Brain microvascular endothelial cell (primary cell): ENCODE measurements around the gene CTSL.

Source experiments
- DNase-seq: peaks from one replicate; pipeline ENCODE4 v3.0.0-alpha.2; 2020
- H3K27ac ChIP-seq: fragments of 250-450 bp; sonication (Bioruptor Pico); 2 replicates; pipeline ENCODE4 v1.5.1; 2020; ENCODE audit warnings: mild to moderate bottlenecking, moderate library complexity
- H3K27me3 ChIP-seq: fragments of 250-450 bp; sonication (Bioruptor Pico); replicated peaks from 2 replicates; pipeline ENCODE4 v1.5.1; 2020; ENCODE audit warnings: mild to moderate bottlenecking
- H3K36me3 ChIP-seq: fragments of 250-450 bp; sonication (Bioruptor Pico); replicated peaks from 2 replicates; pipeline ENCODE4 v1.5.1; 2020; ENCODE audit warnings: mild to moderate bottlenecking
- H3K4me3 ChIP-seq: 2 replicates; pipeline ENCODE4 v1.5.1; 2011; ENCODE audit warnings: low read depth, mild to moderate bottlenecking, control low read depth, low read length, moderate library complexity
- in situ Hi-C: cut with HindIII; loops from 2 replicates; pipeline ENCODE4 v1.10.0; 2017; ENCODE audit warnings: low sequenced_read_pairs, low pct_ligation_motif_present
- TF ChIP-seq, protein P1 (sequence below): IDR thresholded peaks from 2 replicates; pipeline ENCODE4 v1.5.1; 2011; ENCODE audit warnings: low read depth, mild to moderate bottlenecking, moderate library complexity, low read length, control low read depth, inconsistent platforms; ENCODE audit errors: missing control alignments

Gene CTSL

DNA sequence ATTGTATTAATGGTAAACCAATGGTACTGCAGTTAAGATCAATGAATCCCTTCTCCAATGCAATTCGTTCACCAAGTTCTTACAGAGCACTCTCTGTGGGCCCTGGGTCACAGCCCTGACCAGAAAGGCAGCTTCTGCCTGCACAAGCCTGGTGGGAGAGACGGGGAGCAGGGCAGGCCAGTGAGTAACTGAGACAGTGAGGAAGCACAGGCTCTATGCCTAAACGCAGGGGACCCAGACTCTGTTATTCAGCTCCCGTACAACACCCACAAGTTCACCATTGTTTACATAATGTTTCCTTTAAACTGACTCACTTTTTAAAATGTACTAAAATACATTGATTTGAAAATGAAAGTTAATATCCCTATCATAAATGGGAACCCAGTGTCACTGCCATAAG, 40.5 kb upstream of the CTSL start:
- no peaks in the 10 kb centered on the region for H3K27me3 ChIP-seq
- no peaks in the 10 kb centered on the region for H3K36me3 ChIP-seq
- peak; percentile 31 for DNase-seq
- in situ Hi-C loops, result no loop called here
- no peak overlapping the region for H3K4me3 ChIP-seq
- H3K27ac ChIP-seq, result peak overlapping the region; percentile 25
- TF ChIP-seq, protein P1, sequence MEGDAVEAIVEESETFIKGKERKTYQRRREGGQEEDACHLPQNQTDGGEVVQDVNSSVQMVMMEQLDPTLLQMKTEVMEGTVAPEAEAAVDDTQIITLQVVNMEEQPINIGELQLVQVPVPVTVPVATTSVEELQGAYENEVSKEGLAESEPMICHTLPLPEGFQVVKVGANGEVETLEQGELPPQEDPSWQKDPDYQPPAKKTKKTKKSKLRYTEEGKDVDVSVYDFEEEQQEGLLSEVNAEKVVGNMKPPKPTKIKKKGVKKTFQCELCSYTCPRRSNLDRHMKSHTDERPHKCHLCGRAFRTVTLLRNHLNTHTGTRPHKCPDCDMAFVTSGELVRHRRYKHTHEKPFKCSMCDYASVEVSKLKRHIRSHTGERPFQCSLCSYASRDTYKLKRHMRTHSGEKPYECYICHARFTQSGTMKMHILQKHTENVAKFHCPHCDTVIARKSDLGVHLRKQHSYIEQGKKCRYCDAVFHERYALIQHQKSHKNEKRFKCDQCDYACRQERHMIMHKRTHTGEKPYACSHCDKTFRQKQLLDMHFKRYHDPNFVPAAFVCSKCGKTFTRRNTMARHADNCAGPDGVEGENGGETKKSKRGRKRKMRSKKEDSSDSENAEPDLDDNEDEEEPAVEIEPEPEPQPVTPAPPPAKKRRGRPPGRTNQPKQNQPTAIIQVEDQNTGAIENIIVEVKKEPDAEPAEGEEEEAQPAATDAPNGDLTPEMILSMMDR, result no peak

DNA sequence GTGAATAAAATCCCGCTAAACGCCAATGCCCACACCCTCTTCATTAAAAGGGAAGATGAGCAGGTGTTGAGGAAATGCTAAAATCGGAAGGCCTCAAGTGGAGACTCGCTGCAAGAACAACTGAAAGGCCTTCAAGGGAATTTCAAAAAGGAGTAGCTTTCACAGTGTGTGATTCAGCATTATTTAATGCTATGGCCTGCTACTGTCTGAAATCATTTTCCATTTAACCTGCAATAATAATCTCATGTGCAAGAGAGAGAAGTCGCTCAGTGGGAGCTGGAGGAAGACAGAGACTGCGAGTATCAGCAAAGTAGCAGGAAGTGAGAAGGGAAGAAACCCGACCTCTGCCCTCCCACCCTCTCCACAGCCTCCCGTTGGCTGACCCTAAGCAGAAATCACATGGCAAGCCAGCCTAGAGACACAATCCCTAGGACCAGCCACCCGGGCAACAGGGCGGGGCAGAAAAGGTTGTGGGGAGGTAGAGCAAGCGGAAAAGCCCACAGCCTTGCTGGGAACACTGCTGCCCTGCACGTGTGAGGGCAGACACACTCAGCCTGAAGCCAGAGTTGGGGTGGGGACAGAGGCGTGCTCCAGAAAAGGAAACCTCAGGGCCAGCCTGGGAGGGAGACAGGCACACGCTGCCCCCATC, 39.9 kb upstream of the CTSL start:
- Histone ChIP-seq H3K27ac (peak overlapping the region; percentile 5), H3K4me3 (no peak overlapping the region), H3K27me3 (no peaks in the 10 kb centered on the region), H3K36me3 (no peaks in the 10 kb centered on the region)
- in situ Hi-C loops, result no loop called here
- DNase-seq, result peak; percentile 5
- TF ChIP-seq, protein P1, result peak; percentile 23

DNA sequence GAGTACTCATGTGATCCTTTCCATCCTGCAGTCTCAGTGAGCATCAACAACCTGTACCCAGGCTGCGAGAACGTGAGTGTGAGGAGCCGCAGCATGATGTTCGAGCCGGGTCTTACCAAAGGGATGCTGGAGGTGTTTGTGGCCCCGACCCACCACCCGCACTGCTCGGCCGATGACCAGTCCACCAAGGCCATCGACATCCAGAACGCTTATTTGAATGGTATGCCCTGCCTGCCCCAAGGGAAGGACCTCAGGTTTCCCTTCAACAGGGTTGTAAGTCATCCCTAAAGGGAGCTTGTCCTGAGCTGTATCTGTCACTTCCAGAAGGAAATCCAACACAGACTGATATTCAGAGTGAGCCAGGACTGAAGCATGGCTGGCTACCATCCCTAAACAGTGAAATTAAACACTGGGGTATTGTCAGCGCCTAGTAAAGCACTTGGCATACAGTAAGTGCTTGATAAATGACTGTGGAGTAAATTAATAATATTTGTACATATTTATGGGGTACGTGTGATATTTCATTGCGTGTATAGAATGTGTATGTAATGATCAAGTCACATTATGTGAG, 39.3 kb upstream of the CTSL start:
- Histone ChIP-seq H3K4me3 (no peak overlapping the region), H3K27ac (no peak overlapping the region), H3K36me3 (no peaks in the 10 kb centered on the region), H3K27me3 (no peaks in the 10 kb centered on the region)
- no peak for DNase-seq
- in situ Hi-C loops, result no loop called here
- TF ChIP-seq, protein P1, result no peak

DNA sequence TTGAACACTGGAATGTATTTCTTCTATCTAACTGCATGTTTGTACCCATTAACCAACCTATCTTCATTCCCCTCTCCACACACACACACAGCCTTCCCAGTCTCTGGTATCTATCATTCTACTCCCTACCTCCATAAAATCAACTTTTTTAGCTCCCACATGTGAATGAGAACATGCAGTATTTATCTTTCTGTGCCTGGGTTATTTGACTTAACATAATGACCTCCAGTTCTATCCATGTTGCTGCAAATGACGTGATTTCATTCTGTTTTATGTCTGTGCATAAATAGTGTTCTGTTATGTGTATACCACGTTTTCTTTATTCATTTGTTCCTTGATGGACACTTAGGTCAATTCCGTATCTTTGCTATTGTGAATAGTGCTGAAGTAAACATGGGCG, 38.7 kb upstream of the CTSL start:
- no peaks in the 10 kb centered on the region for H3K27me3 ChIP-seq
- no peaks in the 10 kb centered on the region for H3K36me3 ChIP-seq
- in situ Hi-C loops, result no loop called here
- H3K27ac ChIP-seq, result no peak overlapping the region
- DNase-seq, result no peak
- H3K4me3 ChIP-seq, result no peak overlapping the region
- TF ChIP-seq, protein P1, result no peak

DNA sequence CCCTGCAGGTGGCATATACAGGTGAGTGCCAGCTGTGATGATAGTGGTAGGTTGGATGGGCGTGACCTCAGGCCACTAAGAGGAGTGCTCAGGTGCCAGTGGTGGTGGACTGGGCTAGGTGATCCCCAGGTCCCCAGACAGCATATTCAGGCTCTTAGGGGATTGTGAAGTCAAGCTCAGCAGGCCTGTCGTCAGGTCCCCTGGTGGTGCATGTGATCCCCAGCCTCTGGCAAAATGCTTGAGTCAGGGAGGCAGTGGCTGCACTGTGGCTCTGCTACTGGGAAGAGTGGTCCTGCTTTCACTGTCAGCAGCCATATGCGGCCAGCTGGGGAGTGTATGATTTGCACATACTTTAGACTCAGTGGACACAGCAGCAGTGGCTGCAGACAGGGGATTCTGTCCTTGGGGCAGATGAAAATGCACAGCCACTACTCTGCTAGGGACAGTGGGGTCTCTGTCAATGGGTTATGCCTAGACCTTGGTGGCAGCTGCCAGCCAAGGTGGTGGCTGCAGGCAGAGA, 31.6 kb upstream of the CTSL start:
- Histone ChIP-seq H3K27ac (no peak overlapping the region), H3K36me3 (no peaks in the 10 kb centered on the region), H3K4me3 (no peak overlapping the region), H3K27me3 (no peaks in the 10 kb centered on the region)
- in situ Hi-C loops, result no loop called here
- DNase-seq, result no peak
- TF ChIP-seq, protein P1, result no peak
